RWPE2 (cell line): ENCODE results near the gene CDH4.

ENCODE experiments used
- ATAC-seq: fragments of 200-7000 bp; cut with Tn5 transposase; 3 replicates; pipeline ENCODE4 v1.9.1; 2021; ENCODE audit warnings: low read depth
- DNase-seq: peaks from one replicate; pipeline ENCODE4 v3.0.0-alpha.2; 2020; ENCODE audit warnings: low spot score
- H3K27ac ChIP-seq: fragments of 450-650 bp; 2 replicates; pipeline ENCODE4 v1.5.1; 2017; ENCODE audit warnings: mild to moderate bottlenecking; ENCODE audit not compliant: poor library complexity, severe bottlenecking
- H3K27me3 ChIP-seq: fragments of 250-450 bp; sonication (Bioruptor Pico); 2 replicates; pipeline ENCODE4 v1.5.1; 2021; ENCODE audit warnings: mild to moderate bottlenecking, moderate library complexity; ENCODE audit not compliant: insufficient read depth, poor library complexity, severe bottlenecking
- H3K36me3 ChIP-seq: fragments of 250-450 bp; sonication (Bioruptor Pico); 2 replicates; pipeline ENCODE4 v1.5.1; 2020; ENCODE audit warnings: low read depth, mild to moderate bottlenecking, moderate library complexity
- H3K4me1 ChIP-seq: fragments of 250-450 bp; sonication (Bioruptor Pico); 2 replicates; pipeline ENCODE4 v1.5.1; 2021; ENCODE audit warnings: mild to moderate bottlenecking, moderate library complexity; ENCODE audit not compliant: insufficient read depth, poor library complexity, severe bottlenecking
- H3K4me3 ChIP-seq: fragments of 250-450 bp; sonication (Bioruptor Pico); 2 replicates; pipeline ENCODE4 v1.5.1; 2021; ENCODE audit warnings: mild to moderate bottlenecking, moderate library complexity; ENCODE audit not compliant: severe bottlenecking
- H3K9me3 ChIP-seq: fragments of 250-450 bp; sonication (Bioruptor Pico); 2 replicates; pipeline ENCODE4 v1.5.1; 2021; ENCODE audit warnings: mild to moderate bottlenecking, moderate library complexity; ENCODE audit not compliant: severe bottlenecking
- TF ChIP-seq, protein P1 (sequence below): fragments of 450-650 bp; IDR thresholded peaks from one replicate; pipeline ENCODE4 v1.5.1; 2017; ENCODE audit warnings: mild to moderate bottlenecking, moderate library complexity; ENCODE audit not compliant: poor library complexity, severe bottlenecking

Gene CDH4

GRCh38 chr20:61217848-61218247 is 34.2 kb upstream of the CDH4 start:
- Histone ChIP-seq H3K36me3 (no peaks in the 10 kb centered on the region), H3K27ac (no peak overlapping the region), H3K4me3 (no peak overlapping the region), H3K9me3 (no peaks in the 10 kb centered on the region), H3K4me1 (peaks cover 19% of the 10 kb centered on the region), H3K27me3 (peaks cover 35% of the 10 kb centered on the region)
- ATAC-seq (no peak), DNase-seq (peak; percentile 47)
- TF ChIP-seq, protein P1, sequence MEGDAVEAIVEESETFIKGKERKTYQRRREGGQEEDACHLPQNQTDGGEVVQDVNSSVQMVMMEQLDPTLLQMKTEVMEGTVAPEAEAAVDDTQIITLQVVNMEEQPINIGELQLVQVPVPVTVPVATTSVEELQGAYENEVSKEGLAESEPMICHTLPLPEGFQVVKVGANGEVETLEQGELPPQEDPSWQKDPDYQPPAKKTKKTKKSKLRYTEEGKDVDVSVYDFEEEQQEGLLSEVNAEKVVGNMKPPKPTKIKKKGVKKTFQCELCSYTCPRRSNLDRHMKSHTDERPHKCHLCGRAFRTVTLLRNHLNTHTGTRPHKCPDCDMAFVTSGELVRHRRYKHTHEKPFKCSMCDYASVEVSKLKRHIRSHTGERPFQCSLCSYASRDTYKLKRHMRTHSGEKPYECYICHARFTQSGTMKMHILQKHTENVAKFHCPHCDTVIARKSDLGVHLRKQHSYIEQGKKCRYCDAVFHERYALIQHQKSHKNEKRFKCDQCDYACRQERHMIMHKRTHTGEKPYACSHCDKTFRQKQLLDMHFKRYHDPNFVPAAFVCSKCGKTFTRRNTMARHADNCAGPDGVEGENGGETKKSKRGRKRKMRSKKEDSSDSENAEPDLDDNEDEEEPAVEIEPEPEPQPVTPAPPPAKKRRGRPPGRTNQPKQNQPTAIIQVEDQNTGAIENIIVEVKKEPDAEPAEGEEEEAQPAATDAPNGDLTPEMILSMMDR = no peak

- Histone ChIP-seq H3K4me1 (peaks cover 19% of the 10 kb centered on the region), H3K4me3 (no peak overlapping the region), H3K36me3 (no peaks in the 10 kb centered on the region), H3K27me3 (peaks cover 27% of the 10 kb centered on the region), H3K9me3 (no peaks in the 10 kb centered on the region), H3K27ac (peak overlapping the region; percentile 0)
- TF ChIP-seq, protein P1 = no peak
- DNase-seq (peak; percentile 54), ATAC-seq (peak; percentile 73)
These were observed 33.0 kb upstream of the CDH4 start for GRCh38 chr20:61219021-61219431.

DNA sequence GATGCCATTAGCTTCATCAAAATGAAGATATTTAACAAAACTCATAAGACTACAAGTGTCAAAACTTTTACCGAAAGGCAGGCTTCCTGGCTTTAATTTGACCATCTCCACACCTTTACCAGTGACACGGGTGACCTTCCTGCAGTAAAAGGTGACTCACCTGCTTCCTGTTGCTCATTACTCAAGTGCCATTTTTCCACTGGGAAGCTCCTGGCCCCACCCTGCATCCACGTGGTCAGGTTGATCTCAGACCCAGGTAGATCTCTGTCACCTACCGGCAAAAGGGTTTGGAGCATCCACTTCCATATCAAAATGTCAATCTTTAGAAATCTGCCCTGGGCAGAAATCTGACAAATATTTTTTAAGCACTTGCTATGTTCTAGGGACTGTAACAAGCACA is 31.9 kb upstream of the CDH4 start:
- peaks cover 18% of the 10 kb centered on the region for H3K27me3 ChIP-seq

DNA sequence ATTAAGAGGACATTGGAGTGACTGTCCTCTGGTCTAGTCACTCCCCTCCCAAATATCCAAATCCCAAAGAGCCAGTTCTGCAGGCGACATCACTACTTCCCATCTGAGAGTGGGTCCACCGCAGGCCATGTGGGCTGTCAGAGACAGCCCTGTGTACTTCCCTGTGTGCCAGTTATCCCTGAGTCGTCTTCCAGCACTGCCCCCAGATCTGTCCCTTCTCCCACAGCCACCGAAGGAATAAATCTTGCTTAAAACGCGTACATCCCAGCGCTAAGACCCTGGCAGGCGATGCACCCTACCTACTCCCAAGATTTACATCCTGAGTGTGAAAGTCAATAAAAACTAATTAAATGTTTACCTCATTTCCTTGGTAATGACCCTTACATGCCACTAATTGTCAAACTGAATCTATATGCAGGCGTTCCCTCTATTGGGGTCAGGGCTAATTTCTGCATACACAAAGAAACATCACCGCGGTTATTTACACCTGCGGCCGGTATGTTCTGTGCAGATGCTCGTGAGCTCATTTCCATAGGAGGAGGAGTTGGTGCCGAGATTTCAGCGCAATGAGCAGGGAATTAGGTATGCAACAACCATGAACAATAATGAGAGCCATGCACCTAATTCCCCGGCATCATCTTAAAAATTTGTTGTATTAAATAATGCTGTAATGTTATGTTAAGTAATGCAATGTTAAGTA is 31.3 kb upstream of the CDH4 start:
- no peak overlapping the region for H3K4me3 ChIP-seq
- DNase-seq = peak; percentile 52
- TF ChIP-seq, protein P1 = no peak
- H3K4me1 ChIP-seq = peaks cover 19% of the 10 kb centered on the region
- ATAC-seq = no peak
- H3K27me3 ChIP-seq = peaks cover 11% of the 10 kb centered on the region
- H3K36me3 ChIP-seq = no peaks in the 10 kb centered on the region
- no peaks in the 10 kb centered on the region for H3K9me3 ChIP-seq
- H3K27ac ChIP-seq = no peak overlapping the region

More for the DNA sequence above, 31.9 kb upstream of the CDH4 start:
- Histone ChIP-seq H3K27ac (no peak overlapping the region), H3K36me3 (no peaks in the 10 kb centered on the region), H3K9me3 (no peaks in the 10 kb centered on the region), H3K4me3 (no peak overlapping the region), H3K4me1 (peaks cover 19% of the 10 kb centered on the region)
- TF ChIP-seq, protein P1 = peak; percentile 35
- DNase-seq (peak; percentile 77), ATAC-seq (peak; percentile 70)

GRCh38 chr20:61222699-61223098 is 29.4 kb upstream of the CDH4 start:
- Histone ChIP-seq H3K4me3 (no peak overlapping the region), H3K36me3 (no peaks in the 10 kb centered on the region), H3K27me3 (no peaks in the 10 kb centered on the region), H3K9me3 (no peaks in the 10 kb centered on the region), H3K4me1 (peaks cover 19% of the 10 kb centered on the region), H3K27ac (no peak overlapping the region)
- DNase-seq (no peak), ATAC-seq (no peak)
- TF ChIP-seq, protein P1 = no peak
